Inferior parietal cortex (tissue), 1 donor: Measurements from ENCODE around the gene STAT5B.

Experiments
- DNase-seq: peaks from one replicate; pipeline ENCODE4 v3.0.0-alpha.2; 2016; ENCODE audit errors: extremely low spot score

STAT5B gene

GRCh38 chr17:42285346-42286050 lies 9.3 kb upstream of the STAT5B start:
- no peak for DNase-seq

GRCh38 chr17:42284566-42284965 lies 8.4 kb upstream of the STAT5B start:
- DNase-seq = no peak

- no peak for DNase-seq
These were observed 7.8 kb upstream of the STAT5B start for GRCh38 chr17:42284024-42284369.

- no peak for DNase-seq
These were observed 7.2 kb upstream of the STAT5B start for GRCh38 chr17:42283241-42284023.

- DNase-seq = no peak
These were observed 6.4 kb upstream of the STAT5B start for GRCh38 chr17:42282478-42283080.

GRCh38 chr17:42281571-42282096 lies 5.4 kb upstream of the STAT5B start:
- no peak for DNase-seq

- no peak for DNase-seq
These were observed 3.8 kb upstream of the STAT5B start for GRCh38 chr17:42279776-42280630.

GRCh38 chr17:42277342-42277712 lies 1.1 kb upstream of the STAT5B start:
- DNase-seq = no peak

GRCh38 chr17:42276609-42277341 lies 584 bp upstream of the STAT5B start:
- no peak for DNase-seq

- DNase-seq = no peak
These were observed 448 bp downstream of the STAT5B start for GRCh38 chr17:42275527-42276358.

- DNase-seq = no peak
These were observed 1.2 kb downstream of the STAT5B start for GRCh38 chr17:42274812-42275526.

GRCh38 chr17:42274253-42274542 lies 2.0 kb downstream of the STAT5B start:
- DNase-seq = no peak

- no peak for DNase-seq
These were observed 2.5 kb downstream of the STAT5B start for GRCh38 chr17:42273474-42274252.

GRCh38 chr17:42272162-42272907 lies 3.9 kb downstream of the STAT5B start:
- no peak for DNase-seq

- no peak for DNase-seq
These were observed 4.5 kb downstream of the STAT5B start for GRCh38 chr17:42271779-42272035.

- no peak for DNase-seq
These were observed 5.0 kb downstream of the STAT5B start for GRCh38 chr17:42271006-42271778.

GRCh38 chr17:42270596-42270995 lies 5.6 kb downstream of the STAT5B start:
- no peak for DNase-seq

- DNase-seq = no peak
These were observed 6.0 kb downstream of the STAT5B start for GRCh38 chr17:42270170-42270535.
